GM03348 (cell line): ENCODE results near the gene PRKCB.

Experiments used
- DNase-seq: peaks from one replicate; pipeline ENCODE4 v3.0.0; 2012; ENCODE audit warnings: low spot score

Gene PRKCB

DNA sequence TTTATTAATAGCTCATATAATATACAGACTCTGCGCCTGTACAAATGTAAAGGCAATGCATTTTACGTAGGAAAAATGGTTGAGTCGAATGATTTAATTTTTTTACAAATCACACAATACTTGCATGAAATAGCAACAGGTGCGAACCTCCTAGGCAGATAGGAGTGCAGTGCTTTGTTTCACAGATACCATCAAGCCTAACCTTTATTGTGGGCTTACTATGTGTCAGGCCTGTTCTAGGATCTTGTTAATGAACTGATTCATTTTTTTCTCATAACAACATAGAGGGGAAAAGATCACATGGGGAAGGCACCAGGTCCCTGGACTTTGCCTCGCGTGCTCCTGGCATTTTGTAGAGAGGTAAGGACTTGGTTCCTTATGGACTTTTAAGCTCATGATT is 107.8 kb downstream of the PRKCB start:
- DNase-seq, result no peak

DNA sequence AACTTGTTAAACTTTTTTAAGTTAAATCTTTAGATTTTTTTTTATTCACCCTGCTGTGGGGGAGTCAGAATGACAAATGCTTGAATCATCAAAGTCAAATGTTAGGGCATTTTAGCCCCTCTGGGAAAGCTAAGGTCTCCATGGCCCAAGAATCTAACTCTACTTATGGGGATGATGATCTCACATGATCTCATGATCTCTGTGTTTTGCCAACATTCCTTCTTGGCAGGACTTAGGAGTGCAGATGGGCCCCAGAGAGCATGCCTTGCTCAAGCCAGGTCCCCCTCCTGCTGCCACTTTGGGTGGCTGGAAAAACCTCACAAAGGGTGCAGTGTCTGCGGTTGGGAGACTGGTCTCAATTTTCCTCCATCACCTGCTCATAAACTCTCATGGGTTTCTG is 108.6 kb downstream of the PRKCB start:
- no peak for DNase-seq

GRCh38 chr16:23945243-23945642 is 109.5 kb downstream of the PRKCB start:
- DNase-seq, result no peak

- no peak for DNase-seq
These were observed 112.1 kb downstream of the PRKCB start for GRCh38 chr16:23947838-23948237.

DNA sequence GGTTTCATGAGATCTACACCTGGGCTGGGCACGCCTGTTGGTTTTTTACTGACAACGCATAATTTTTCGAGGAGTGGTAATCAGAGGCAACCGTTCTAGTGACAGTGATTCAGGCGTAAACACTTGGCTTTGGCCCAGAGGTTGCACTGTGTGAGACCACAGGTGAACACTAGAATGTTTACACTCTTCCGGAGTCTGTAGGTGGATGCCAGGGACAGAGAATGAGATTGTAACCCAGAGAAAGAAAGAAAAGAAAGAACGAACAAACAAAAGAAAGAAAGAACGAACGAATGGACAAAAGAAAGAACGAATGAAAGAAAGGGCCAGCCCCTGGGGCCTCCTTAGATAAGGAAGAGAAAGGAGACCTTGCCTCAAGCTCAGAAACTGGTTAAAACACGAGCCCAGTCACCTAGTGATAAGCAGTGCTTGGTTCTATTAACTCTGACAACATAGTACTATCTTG is 113.2 kb downstream of the PRKCB start:
- DNase-seq, result no peak

GRCh38 chr16:23949630-23950290 is 114.0 kb downstream of the PRKCB start:
- DNase-seq, result no peak

GRCh38 chr16:23950291-23950894 is 114.6 kb downstream of the PRKCB start:
- no peak for DNase-seq

DNA sequence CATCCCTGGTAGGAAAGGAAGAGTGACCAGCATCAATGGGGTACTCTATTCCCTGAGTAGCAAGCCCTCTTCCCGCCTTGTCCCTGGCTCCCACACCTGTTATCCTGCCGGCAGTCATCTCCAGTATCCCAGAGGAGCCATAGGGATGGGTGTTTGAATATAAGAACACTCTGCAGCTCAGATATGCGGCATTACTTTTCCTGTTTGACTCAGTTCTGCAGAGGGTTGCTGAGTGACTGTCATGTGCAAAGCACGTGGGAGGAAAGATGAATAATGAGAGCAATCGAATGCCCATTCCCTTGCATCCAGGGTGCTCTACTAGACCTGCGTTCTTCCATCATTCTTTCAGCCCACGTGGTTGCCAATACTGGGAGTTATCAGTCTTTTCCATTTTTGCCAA is 115.1 kb downstream of the PRKCB start:
- DNase-seq, result no peak

DNA sequence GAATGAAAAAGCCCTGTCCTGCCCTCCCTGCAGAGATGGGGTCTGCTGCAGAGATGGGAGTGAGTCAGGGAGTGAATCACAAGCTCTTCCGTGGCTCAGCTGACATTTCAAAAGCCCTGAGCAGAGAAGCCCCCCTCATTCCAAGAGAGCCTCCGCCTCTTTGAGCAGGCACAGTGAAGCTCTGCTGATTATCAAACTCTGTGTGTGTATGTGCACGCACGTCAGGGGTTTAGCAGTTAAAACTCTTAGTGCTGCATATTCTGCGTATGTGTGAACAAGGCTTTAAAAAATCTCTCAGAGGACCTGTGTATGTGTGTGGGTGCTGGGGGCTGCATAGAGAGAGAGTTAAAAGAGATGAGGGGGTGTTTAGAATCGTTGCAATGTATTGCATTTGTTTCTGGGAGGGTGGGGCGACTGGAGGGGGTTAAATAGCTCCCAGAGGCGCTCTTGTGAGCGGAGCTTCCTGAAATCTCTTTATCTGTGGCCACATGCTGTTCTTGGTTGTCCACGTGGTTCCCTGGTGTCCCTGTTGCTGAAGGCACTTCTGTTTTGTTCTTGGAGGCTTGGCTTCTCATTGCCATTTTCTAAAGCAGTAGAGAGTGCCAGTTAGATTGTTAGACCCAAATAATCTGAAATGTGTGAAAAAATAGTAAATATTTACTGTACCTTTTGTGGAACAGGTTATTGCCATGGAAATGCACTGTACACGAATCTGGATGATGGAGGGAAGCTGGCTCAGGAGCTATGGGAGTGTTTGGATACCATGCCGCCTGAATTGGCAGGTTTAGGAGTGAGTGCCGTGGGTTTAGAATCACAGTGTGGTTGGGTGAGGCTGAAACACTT is 116.6 kb downstream of the PRKCB start:
- no peak for DNase-seq

DNA sequence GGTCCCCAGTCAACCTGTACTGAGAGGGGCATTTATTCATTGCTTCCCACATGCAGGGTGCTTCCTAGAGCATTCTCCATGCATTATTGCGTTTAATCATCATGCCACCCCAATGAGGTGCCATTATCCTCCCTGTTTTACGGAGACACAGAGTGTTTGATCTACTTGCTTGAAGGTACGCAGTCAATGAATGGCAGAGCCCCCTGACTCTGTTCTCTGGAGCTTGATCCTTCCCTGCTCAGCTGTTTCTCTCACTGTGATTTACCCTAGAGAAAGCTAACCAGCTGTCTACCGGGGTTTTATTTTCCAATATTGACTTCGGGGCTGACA is 117.2 kb downstream of the PRKCB start:
- DNase-seq, result no peak

DNA sequence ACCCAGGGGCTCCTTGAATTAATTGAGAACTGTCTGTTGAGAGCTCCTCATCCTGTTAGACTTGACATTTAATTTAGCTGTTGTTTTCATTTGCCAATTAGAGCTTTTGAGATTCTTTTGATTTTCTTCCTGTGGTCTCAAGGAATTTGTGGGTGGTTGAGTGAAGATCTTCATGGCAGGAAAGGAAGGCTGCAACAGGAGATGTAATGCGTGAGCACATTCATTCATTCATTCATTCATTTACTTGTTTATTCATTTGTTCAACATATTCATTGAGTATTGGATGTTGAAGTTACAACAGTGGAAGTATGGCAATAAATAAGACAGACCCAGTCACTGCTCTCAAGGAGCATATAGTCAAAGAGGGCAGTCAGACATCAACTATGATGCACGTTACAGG is 117.7 kb downstream of the PRKCB start:
- DNase-seq, result no peak

DNA sequence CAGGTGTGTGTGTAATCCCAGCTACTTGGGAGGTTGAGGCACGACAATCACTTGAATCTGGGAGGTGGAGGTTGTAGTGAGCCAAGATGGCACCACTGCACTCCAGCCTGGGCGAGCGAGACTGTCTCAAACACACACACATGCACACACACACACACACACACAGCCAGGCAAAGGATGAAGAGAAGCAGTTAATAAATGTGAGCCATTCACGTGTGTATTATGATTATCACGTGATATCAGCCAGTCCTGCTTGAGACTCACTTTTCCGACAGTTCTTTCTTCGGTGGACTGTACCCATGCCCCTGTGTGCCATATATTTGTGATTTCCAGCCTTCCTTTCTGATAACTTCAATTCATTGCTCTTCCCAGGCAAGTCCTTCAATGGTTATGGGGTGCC is 119.3 kb downstream of the PRKCB start:
- DNase-seq, result no peak

DNA sequence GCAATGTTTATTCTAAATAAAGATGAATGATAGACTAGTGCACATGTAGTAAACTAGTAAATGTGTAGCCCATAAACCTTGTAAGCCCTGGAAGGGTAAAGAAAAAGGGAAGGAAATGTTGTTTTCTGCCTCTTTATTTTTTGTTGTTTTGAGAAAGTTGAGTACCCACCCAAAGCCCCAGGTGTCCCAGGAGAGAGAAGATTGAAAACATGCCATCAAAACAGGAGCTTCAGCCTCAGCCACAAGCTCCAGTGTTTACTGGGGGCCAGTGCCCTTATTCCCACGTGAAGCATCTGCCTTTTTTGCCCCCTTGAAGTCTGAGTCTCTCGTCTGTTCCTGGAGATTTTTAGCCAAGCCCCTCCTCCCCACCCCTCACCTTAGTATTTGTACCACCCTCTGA is 121.5 kb downstream of the PRKCB start:
- no peak for DNase-seq

DNA sequence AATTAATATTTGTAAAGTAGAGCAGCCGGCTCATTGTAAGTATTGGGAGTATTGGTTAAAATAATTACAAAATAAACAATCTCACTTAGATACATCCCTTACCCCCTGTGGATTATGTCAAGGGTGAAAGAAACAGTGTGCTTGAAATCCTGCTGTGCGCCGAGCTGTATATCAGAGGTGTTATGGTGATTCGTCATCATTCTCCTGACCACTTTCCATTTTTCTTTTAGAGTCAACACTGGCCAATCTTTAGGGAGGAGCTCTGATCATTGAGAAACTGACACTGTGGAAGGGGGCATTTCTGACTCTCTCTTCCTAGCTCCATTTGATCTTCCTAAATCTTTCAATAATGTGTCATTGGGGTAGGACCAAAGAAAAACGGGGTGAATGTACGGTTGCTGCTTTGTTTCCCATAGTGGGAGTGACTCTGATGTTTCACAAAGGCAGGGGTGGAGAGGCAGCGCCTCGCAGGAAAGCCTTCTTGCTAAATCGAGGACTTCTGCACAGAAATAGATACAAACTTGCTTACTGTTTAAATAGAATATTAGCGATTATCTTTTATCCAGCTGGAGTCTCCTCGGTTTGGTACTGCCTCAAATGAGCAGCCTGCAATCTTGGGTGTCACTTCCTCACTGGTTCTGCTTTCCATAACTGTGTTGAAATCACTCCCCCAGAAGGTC is 123.4 kb downstream of the PRKCB start:
- DNase-seq, result no peak

DNA sequence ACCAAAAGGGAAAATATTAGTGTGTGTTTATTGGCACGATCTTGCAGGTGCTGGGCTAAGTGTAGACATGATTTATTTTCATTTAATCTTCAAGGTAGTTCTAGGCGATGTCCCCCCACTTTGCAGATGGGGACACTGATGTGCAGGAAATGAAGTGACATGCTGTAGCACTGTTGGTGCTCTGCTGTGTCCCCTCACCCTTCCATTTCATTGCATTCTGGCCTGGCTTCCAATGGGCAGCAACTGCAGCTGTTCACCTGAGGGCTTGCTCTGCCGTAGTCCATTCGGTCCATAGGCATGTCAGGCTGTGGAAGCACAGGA is 123.9 kb downstream of the PRKCB start:
- DNase-seq, result no peak

DNA sequence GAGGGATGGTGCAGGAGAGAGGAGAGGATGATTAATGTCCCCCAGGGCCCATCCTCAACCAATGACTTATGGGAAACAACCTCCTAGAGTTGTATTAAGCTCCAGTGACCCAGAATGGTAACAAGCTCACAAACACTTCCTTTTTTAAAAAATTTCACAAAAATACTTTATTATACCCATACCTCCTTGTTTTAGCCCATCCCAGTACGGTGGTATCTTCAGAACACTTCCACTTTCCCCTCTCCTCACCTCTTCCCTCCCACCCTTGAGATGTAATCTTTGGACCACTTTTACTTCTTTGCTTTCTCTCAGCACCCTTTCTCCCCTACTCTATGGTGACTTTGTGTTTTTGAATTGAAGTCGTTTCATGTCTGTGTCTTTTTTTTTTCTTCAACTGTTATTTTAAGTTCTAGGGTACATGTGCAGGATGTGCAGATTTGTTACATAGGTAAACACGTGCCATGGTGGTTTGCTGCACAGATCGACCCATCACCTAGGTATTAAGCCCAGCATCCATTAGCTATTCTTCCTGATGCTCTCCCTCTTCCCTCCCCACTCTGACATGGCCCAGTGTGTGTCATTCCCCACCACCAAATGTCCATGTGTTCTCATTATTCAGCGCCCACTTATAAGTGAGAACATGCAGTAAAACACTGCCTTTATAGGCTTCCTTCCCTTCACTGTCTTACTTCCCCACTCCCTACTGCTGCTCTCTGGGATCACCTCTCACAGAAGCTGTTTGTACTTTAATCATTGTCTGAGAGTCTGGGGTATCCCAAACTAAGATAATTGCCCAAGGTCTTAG is 124.5 kb downstream of the PRKCB start:
- no peak for DNase-seq

GRCh38 chr16:23962001-23962400 is 126.2 kb downstream of the PRKCB start:
- no peak for DNase-seq

DNA sequence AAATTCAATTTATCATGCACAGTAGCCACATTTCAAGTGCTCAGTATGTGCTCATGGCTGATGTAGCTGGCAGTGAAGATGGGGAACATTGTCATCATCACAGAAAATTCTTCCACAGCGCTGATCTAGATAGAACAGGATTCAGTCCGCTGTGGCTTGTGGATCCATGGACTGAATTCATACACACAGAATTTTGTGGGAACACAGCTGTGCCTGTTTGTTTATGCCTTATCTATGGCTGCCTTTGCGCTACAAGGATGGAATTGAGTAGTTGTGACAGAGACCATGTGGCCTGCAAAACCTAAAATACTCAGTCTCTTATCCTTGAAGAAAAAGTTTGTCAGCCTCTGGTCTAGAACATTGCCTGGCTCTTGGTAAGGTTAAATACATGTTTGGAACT is 128.4 kb downstream of the PRKCB start:
- DNase-seq, result no peak

GRCh38 chr16:23965137-23965733 is 129.5 kb downstream of the PRKCB start:
- no peak for DNase-seq

GRCh38 chr16:23966597-23967394 is 131.0 kb downstream of the PRKCB start:
- DNase-seq, result no peak

GRCh38 chr16:23967775-23968174 is 132.0 kb downstream of the PRKCB start:
- DNase-seq, result no peak
